Adrenal gland (tissue), 12 donors: Measurements from ENCODE around the gene SUB1. TPM values are rescaled to one million over a fixed set of nuclear protein-coding genes. Genes with fewer than 3 reads are reported as not detected.

ENCODE experiments used
- DNase-seq, 7 donors: peaks; one replicate each; pipeline ENCODE4 v3.0.0-alpha.2; 2019 to 2020
- H3K27ac ChIP-seq, 5 donors: fragments of 200-600 bp; sonication (generic) in 4 of 5; 1 replicate in 3 of 5; 2 replicates in 2 of 5; pipeline versions ENCODE4 v1.5.1 to v1.8.0; 2016 to 2020; ENCODE audit warnings: mild to moderate bottlenecking in 1 of 5
- H3K27me3 ChIP-seq: fragments of 200-600 bp; 2 replicates; pipeline ENCODE4 v1.8.0; 2021
- H3K36me3 ChIP-seq, 2 donors: fragments of 200-600 bp; replicated peaks in 1 of 2; 1 replicate in 1 of 2; 2 replicates in 1 of 2; pipeline versions ENCODE4 v1.5.1 to v1.8.0; 2018 to 2022
- H3K4me1 ChIP-seq, 2 donors: fragments of 200-600 bp; replicated peaks in 1 of 2; 1 replicate in 1 of 2; 2 replicates in 1 of 2; pipeline versions ENCODE4 v1.5.1 to v1.8.0; 2018 to 2021
- H3K4me3 ChIP-seq, 4 donors: fragments of 200-600 bp; sonication (generic) in 3 of 4; one replicate each; pipeline ENCODE4 v1.5.1; 2016 to 2018
- H3K9me3 ChIP-seq, 3 donors: fragments of 200-600 bp; sonication (generic) in 1 of 3; replicated peaks in 1 of 3; 1 replicate in 2 of 3; 2 replicates in 1 of 3; pipeline versions ENCODE4 v1.5.1 to v1.8.0; 2016 to 2021
- POLR2A ChIP-seq, 2 donors: fragments of 450-650 bp; IDR thresholded peaks; one replicate each; pipeline ENCODE4 v1.6.1; 2017; ENCODE audit warnings: antibody characterized with exemption in 2 of 2, mild to moderate bottlenecking in 2 of 2, moderate library complexity in 1 of 2
- WGBS, 4 donors: extraction: QIAGEN DNeasy Blood & Tissue Kit in 2 of 4; methylation state at CpG; one replicate each; pipeline versions ENCODE4 v1.1.5 to v1.1.7; 2013 to 2017; 5-methylcytosine and 5-hydroxymethylcytosine counted together
- intact Hi-C, 2 donors: fragments of 100-400 bp; cut with DNase I; formaldehyde crosslinking; loops; one replicate each; pipeline versions ENCODE4 v1.14.1 to v1.15.0; 2022 to 2023
- polyA plus RNA-seq, 3 donors: library from polyadenylated mRNA; stranded (reverse); fragments of 200-250 nt in 2 of 3; fragments of 350-450 nt in 1 of 3; fragmentation: Illumina TruSeq in 1 of 3; extraction: RNeasy Lipid Tissue Mini Kit (QIAGEN cat#74804) in 1 of 3; gene quantifications; one replicate each; pipeline ENCODE4 v1.2.3, GENCODE V29; 2013 to 2014
- total RNA-seq, 9 donors: library from RNA; depleted of rRNA in 4 of 9; stranded (reverse); fragments of >200 nt in 4 of 9; fragments of 120-200 nt in 1 of 9; fragmentation: NEBNext Ultra II Directional in 1 of 9; extraction: Animal tissue kit (Norgen Biotek cat#: 25700) in 1 of 9; gene quantifications; one replicate each; pipeline versions ENCODE4 v1.1.0 to v1.2.4, GENCODE V29; 2013 to 2023
- donor health status: healthy with polysubstance abuse.
- donor health status: Bipolar disorder and iron deficiency.
- donor health status: DM: yes; HTN: yes; CAD: no.
- donor health status: DM: no; HTN: no; CAD: no.
- donor health status: DM: no; HTN: no; CAD: no.
- donor health status: DM: yes; HTN: yes; CAD: no.

Gene SUB1
- total and polyA plus RNA-seq, 12 donors, result 48.1 to 439 (median 166) TPM

DNA sequence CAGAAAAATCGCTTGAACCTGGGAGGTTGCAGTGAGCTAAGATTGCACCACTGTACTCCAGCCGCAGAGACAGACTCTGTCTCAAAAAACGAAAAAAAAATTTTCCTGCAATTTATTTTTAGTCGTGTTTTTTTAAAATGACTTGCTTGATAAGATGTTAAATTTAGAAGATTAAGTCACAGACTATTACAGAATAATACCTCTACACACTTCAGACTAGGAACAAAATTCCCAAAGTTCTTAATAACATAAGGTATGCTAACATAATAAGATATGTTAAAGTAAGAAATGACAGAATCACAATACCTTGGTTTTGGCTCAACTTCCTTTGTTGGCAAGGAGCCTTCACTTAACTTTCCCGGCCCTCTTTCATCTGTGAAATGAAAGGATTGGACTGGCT, 66.3 kb downstream of the SUB1 start:
- intact Hi-C loops, result no loop called here
- DNase-seq, result no peak
- TF ChIP-seq POLR2A (IDR thresholded peaks at IDR 0.05), result no peak
- 48 to 70% (median 59%) methylated on average over 5 of the region's 5 CpGs for WGBS, 4 donors
- H3K4me1 ChIP-seq, result no peaks in the 10 kb centered on the region
- no peaks in the 10 kb centered on the region for H3K36me3 ChIP-seq
- H3K27ac ChIP-seq, result no peak overlapping the region
- no peaks in the 10 kb centered on the region for H3K9me3 ChIP-seq
- H3K27me3 ChIP-seq, result no peaks in the 10 kb centered on the region
- no peak overlapping the region for H3K4me3 ChIP-seq

Other genes with a start within 250 kb of the SUB1 start
- gene ZFR, start 140.8 kb upstream of the SUB1 start, total RNA-seq, result 100 to 1,000 TPM in 1 of 9 donors, 10 to 100 TPM in 8; 58.5 to 126 (median 74.6) TPM
- gene ZFR, start 140.8 kb upstream of the SUB1 start, polyA plus RNA-seq, result 100 to 1,000 TPM in 1 of 3 donors, 10 to 100 TPM in 2; 29.4 to 154 (median 40.7) TPM
- gene NPR3, start 125.8 kb downstream of the SUB1 start, total RNA-seq, result 100 to 1,000 TPM in 1 of 9 donors, 10 to 100 TPM in 4, 1 to 10 TPM in 4; 3.8 to 156 (median 10.6) TPM
- gene NPR3, start 125.8 kb downstream of the SUB1 start, polyA plus RNA-seq, result 1 to 10 TPM; 1.8 to 7.3 (median 2.6) TPM